ENCODE results near the gene SCN7A.

DNA sequence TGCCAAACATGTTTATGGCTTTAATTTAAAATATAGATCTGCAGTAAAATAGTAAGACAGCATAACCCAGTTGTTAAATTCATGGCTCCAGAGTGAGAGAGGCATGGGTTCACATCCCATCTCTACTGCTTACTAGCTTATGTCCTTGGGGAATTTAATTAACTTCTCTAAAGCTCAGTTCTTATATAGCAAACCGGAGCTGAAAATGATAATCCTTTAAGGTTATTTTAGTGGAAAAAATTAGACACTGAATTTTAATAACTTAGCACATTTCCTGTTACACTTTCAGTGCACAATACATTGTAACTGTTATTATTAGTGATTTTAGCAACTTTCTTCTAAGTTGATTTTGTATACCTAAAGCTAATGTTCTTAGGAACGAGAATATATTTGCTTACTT lies 133.1 kb downstream of the SCN7A start:
- TF ChIP-seq EGR1 (IDR thresholded peaks at IDR 0.05; ENCODE audit: low read depth in 2 of 2), result no peak
- TF ChIP-seq, protein P1, sequence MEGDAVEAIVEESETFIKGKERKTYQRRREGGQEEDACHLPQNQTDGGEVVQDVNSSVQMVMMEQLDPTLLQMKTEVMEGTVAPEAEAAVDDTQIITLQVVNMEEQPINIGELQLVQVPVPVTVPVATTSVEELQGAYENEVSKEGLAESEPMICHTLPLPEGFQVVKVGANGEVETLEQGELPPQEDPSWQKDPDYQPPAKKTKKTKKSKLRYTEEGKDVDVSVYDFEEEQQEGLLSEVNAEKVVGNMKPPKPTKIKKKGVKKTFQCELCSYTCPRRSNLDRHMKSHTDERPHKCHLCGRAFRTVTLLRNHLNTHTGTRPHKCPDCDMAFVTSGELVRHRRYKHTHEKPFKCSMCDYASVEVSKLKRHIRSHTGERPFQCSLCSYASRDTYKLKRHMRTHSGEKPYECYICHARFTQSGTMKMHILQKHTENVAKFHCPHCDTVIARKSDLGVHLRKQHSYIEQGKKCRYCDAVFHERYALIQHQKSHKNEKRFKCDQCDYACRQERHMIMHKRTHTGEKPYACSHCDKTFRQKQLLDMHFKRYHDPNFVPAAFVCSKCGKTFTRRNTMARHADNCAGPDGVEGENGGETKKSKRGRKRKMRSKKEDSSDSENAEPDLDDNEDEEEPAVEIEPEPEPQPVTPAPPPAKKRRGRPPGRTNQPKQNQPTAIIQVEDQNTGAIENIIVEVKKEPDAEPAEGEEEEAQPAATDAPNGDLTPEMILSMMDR (IDR thresholded peaks at IDR 0.05; ENCODE audit: low read depth, low read length, missing input control), result no peak
- no peak for TF ChIP-seq HNF4A (conservative IDR thresholded peaks at IDR 0.05)
- TF ChIP-seq, protein P2, sequence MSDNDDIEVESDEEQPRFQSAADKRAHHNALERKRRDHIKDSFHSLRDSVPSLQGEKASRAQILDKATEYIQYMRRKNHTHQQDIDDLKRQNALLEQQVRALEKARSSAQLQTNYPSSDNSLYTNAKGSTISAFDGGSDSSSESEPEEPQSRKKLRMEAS (IDR thresholded peaks at IDR 0.05), result no peak
- TF ChIP-seq, protein P3, sequence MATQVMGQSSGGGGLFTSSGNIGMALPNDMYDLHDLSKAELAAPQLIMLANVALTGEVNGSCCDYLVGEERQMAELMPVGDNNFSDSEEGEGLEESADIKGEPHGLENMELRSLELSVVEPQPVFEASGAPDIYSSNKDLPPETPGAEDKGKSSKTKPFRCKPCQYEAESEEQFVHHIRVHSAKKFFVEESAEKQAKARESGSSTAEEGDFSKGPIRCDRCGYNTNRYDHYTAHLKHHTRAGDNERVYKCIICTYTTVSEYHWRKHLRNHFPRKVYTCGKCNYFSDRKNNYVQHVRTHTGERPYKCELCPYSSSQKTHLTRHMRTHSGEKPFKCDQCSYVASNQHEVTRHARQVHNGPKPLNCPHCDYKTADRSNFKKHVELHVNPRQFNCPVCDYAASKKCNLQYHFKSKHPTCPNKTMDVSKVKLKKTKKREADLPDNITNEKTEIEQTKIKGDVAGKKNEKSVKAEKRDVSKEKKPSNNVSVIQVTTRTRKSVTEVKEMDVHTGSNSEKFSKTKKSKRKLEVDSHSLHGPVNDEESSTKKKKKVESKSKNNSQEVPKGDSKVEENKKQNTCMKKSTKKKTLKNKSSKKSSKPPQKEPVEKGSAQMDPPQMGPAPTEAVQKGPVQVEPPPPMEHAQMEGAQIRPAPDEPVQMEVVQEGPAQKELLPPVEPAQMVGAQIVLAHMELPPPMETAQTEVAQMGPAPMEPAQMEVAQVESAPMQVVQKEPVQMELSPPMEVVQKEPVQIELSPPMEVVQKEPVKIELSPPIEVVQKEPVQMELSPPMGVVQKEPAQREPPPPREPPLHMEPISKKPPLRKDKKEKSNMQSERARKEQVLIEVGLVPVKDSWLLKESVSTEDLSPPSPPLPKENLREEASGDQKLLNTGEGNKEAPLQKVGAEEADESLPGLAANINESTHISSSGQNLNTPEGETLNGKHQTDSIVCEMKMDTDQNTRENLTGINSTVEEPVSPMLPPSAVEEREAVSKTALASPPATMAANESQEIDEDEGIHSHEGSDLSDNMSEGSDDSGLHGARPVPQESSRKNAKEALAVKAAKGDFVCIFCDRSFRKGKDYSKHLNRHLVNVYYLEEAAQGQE (IDR thresholded peaks at IDR 0.05), result no peak
- TF ChIP-seq JUND (IDR thresholded peaks at IDR 0.05), result no peak
- TF ChIP-seq RAD21 (IDR thresholded peaks at IDR 0.05), result no peak
- no peak for TF ChIP-seq GABPA (IDR thresholded peaks at IDR 0.05 in 1 of 2, conservative IDR thresholded peaks at IDR 0.05 in 1 of 2)
- TF ChIP-seq, protein P4, sequence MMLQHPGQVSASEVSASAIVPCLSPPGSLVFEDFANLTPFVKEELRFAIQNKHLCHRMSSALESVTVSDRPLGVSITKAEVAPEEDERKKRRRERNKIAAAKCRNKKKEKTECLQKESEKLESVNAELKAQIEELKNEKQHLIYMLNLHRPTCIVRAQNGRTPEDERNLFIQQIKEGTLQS (IDR thresholded peaks at IDR 0.05), result no peak
- no peak for TF ChIP-seq TAF1 (conservative IDR thresholded peaks at IDR 0.05)
- TF ChIP-seq, protein P5, sequence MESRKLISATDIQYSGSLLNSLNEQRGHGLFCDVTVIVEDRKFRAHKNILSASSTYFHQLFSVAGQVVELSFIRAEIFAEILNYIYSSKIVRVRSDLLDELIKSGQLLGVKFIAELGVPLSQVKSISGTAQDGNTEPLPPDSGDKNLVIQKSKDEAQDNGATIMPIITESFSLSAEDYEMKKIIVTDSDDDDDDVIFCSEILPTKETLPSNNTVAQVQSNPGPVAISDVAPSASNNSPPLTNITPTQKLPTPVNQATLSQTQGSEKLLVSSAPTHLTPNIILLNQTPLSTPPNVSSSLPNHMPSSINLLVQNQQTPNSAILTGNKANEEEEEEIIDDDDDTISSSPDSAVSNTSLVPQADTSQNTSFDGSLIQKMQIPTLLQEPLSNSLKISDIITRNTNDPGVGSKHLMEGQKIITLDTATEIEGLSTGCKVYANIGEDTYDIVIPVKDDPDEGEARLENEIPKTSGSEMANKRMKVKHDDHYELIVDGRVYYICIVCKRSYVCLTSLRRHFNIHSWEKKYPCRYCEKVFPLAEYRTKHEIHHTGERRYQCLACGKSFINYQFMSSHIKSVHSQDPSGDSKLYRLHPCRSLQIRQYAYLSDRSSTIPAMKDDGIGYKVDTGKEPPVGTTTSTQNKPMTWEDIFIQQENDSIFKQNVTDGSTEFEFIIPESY (IDR thresholded peaks at IDR 0.05), result no peak
- TF ChIP-seq SP1 (IDR thresholded peaks at IDR 0.05), result no peak
- no peak for TF ChIP-seq RXRA (IDR thresholded peaks at IDR 0.05)
